IMR-90 (cell line): ENCODE results near the gene HIGD2A. TPM values are rescaled to one million over a fixed set of nuclear protein-coding genes. Genes with fewer than 3 reads are reported as not detected.

Source experiments
- ATAC-seq: fragments of 200-7000 bp; cut with Tn5 transposase; 2 replicates; pipeline ENCODE4 v1.9.1; 2020; ENCODE audit warnings: low read depth, mild to moderate bottlenecking, moderate library complexity
- BruUV-seq: library from RNA; stranded (reverse); fragments of 400-500 nt; replicated peaks from 2 replicates; lab custom pipeline; 2021; lab: Mats Ljungman, UMichigan
- CTCF ChIA-PET: fragments of 300-600 bp; formaldehyde crosslinking; extraction: SDS; loops from one replicate; lab custom pipeline; 2021; ENCODE audit warnings: antibody characterized with exemption; lab: Yijun Ruan, JAX
- POLR2A ChIA-PET: fragments of 300-600 bp; sonication (Branson Sonifier 250); formaldehyde crosslinking; loops from one replicate; lab custom pipeline; 2022; ENCODE audit warnings: antibody characterized with exemption; ENCODE audit not compliant: unreplicated experiment; lab: Charles Lee
- DNase-seq: peaks from one replicate; pipeline ENCODE4 v3.0.0; 2013
- H2AFZ ChIP-seq: replicated peaks from 2 replicates; pipeline ENCODE3; 2013; ENCODE audit warnings: low read length, mild to moderate bottlenecking; ENCODE audit not compliant: poor library complexity
- H2AK5ac ChIP-seq: 2 replicates; pipeline ENCODE4 v1.6.1; 2013; ENCODE audit warnings: low read depth, low read length, inconsistent platforms
- H2AK9ac ChIP-seq: replicated peaks from 2 replicates; pipeline ENCODE3; 2013; ENCODE audit warnings: mild to moderate bottlenecking, low read depth, low read length, moderate library complexity; ENCODE audit not compliant: poor library complexity
- H2BK120ac ChIP-seq: 2 replicates; pipeline ENCODE4 v1.6.1; 2013; ENCODE audit warnings: low read depth, low read length, inconsistent platforms
- H2BK15ac ChIP-seq: 3 replicates; pipeline ENCODE4 v1.6.1; 2013; ENCODE audit warnings: low read depth, low read length, inconsistent platforms
- H2BK20ac ChIP-seq: 2 replicates; pipeline ENCODE4 v1.6.1; 2013; ENCODE audit warnings: low read depth, mild to moderate bottlenecking, inconsistent platforms, low read length, moderate library complexity
- H2BK5ac ChIP-seq: 2 replicates; pipeline ENCODE4 v1.6.1; 2013; ENCODE audit warnings: mild to moderate bottlenecking, low read depth, low read length, inconsistent platforms; ENCODE audit not compliant: poor library complexity, severe bottlenecking
- H3K14ac ChIP-seq: replicated peaks from 2 replicates; pipeline ENCODE4 v1.6.1; 2013; ENCODE audit warnings: low read depth, low read length, inconsistent platforms
- H3K18ac ChIP-seq: 2 replicates; pipeline ENCODE4 v1.6.1; 2013; ENCODE audit warnings: low read depth, low read length, control low read depth
- H3K23ac ChIP-seq: 2 replicates; pipeline ENCODE4 v1.6.1; 2013; ENCODE audit warnings: low read depth, low read length, inconsistent platforms
- H3K27ac ChIP-seq: 2 replicates; pipeline ENCODE4 v1.5.1; 2013; ENCODE audit warnings: mild to moderate bottlenecking, control low read depth, low read length; ENCODE audit not compliant: insufficient read depth
- H3K27me3 ChIP-seq: 2 replicates; pipeline ENCODE4 v1.6.1; 2013; ENCODE audit warnings: low read length; ENCODE audit not compliant: control insufficient read depth, insufficient read depth
- H3K36me3 ChIP-seq: 2 replicates; pipeline ENCODE4 v1.6.1; 2013; ENCODE audit warnings: low read length, mixed read lengths; ENCODE audit not compliant: control insufficient read depth, insufficient read depth
- H3K4ac ChIP-seq: 2 replicates; pipeline ENCODE4 v1.6.1; 2013; ENCODE audit warnings: low read depth, low read length, inconsistent platforms
- H3K4me1 ChIP-seq: 2 replicates; pipeline ENCODE4 v1.6.1; 2013; ENCODE audit warnings: low read length, mixed read lengths; ENCODE audit not compliant: control insufficient read depth, insufficient read depth
- H3K4me2 ChIP-seq: 2 replicates; pipeline ENCODE4 v1.6.1; 2013; ENCODE audit warnings: low read depth, mild to moderate bottlenecking, control low read depth, low read length, moderate library complexity
- H3K4me3 ChIP-seq: 2 replicates; pipeline ENCODE4 v1.5.1; 2013; ENCODE audit warnings: low read depth, mild to moderate bottlenecking, control low read depth, low read length, moderate library complexity; ENCODE audit not compliant: insufficient read depth
- H3K56ac ChIP-seq: 2 replicates; pipeline ENCODE4 v1.6.1; 2013; ENCODE audit warnings: low read length, inconsistent platforms; ENCODE audit not compliant: insufficient read depth; ENCODE audit errors: extremely low read depth
- H3K79me1 ChIP-seq, 2 experiments: 2 replicates each; pipeline ENCODE4 v1.6.1; 2013; ENCODE audit warnings: low read length in 2 of 2, inconsistent platforms in 1 of 2, low read depth in 1 of 2
- H3K9ac ChIP-seq: 2 replicates; pipeline ENCODE4 v1.6.1; 2013; ENCODE audit warnings: low read depth, low read length, control low read depth
- H3K9me1 ChIP-seq: 2 replicates; pipeline ENCODE4 v1.6.1; 2013; ENCODE audit warnings: low read length, inconsistent platforms; ENCODE audit not compliant: insufficient read depth
- H3K9me3 ChIP-seq: 2 replicates; pipeline ENCODE4 v1.6.1; 2013; ENCODE audit warnings: low read length; ENCODE audit not compliant: control insufficient read depth, insufficient read depth
- H4K20me1 ChIP-seq: 2 replicates; pipeline ENCODE4 v1.6.1; 2013; ENCODE audit warnings: low read length, inconsistent platforms; ENCODE audit not compliant: insufficient read depth
- H4K5ac ChIP-seq: 2 replicates; pipeline ENCODE4 v1.6.1; 2013; ENCODE audit warnings: mild to moderate bottlenecking, low read depth, low read length, control low read depth
- H4K8ac ChIP-seq, 2 experiments: 2 replicates each; pipeline ENCODE4 v1.6.1; 2013; ENCODE audit warnings: low read depth in 2 of 2, low read length in 2 of 2, control low read depth in 1 of 2, inconsistent platforms in 1 of 2
- H4K91ac ChIP-seq: 2 replicates; pipeline ENCODE4 v1.6.1; 2013; ENCODE audit warnings: low read depth, low read length, inconsistent platforms; ENCODE audit not compliant: insufficient read depth
- MXI1 ChIP-seq: IDR thresholded peaks from 2 replicates; pipeline ENCODE4 v1.6.1; 2012; ENCODE audit warnings: low read depth, mild to moderate bottlenecking, low read length, moderate library complexity, borderline replicate concordance
- RCOR1 ChIP-seq: IDR thresholded peaks from 2 replicates; pipeline ENCODE4 v1.6.1; 2012; ENCODE audit warnings: mild to moderate bottlenecking, low read length, improper control_type of control experiment; ENCODE audit not compliant: insufficient replicate concordance
- SMC3 ChIP-seq: fragments of 150-350 bp; IDR thresholded peaks from 2 replicates; pipeline ENCODE4 v1.6.1; 2016; ENCODE audit warnings: low read depth, mild to moderate bottlenecking, antibody characterized with exemption, low read length, moderate library complexity
- USF2 ChIP-seq: fragments of 150-350 bp; IDR thresholded peaks from 2 replicates; pipeline ENCODE4 v1.6.1; 2017; ENCODE audit warnings: mild to moderate bottlenecking, antibody characterized with exemption, low read length, low read depth
- WGBS, 2 experiments: methylation state at CpG; one replicate each; pipeline versions ENCODE4 v1.1.5 to v1.1.7; 2013; ENCODE audit warnings: missing lambda C conversion rate in 2 of 2; ENCODE audit not compliant: insufficient read length in 1 of 2; ENCODE audit errors: extremely low coverage in 2 of 2; 5-methylcytosine and 5-hydroxymethylcytosine counted together
- dilution Hi-C: fragments of 300-500 bp; cut with HindIII; formaldehyde crosslinking; loops from one replicate; pipeline ENCODE4 v1.14.3; 2018; ENCODE audit warnings: low sequenced_read_pairs; ENCODE audit not compliant: unreplicated experiment
- in situ Hi-C: fragments of 300-500 bp; cut with MboI; formaldehyde crosslinking; loops from 3 replicates; pipeline ENCODE4 v1.14.3; 2019; ENCODE audit warnings: low sequenced_read_pairs, inconsistent platforms, mixed read lengths
- intact Hi-C: fragments of 100-400 bp; cut with micrococcal nuclease; formaldehyde crosslinking; loops from 2 replicates; pipeline ENCODE4 v1.10.0; 2022
- polyA plus RNA-seq, 3 experiments: library from polyadenylated mRNA; depleted of rRNA; stranded (reverse); fragments of >200 nt; gene quantifications; 2 replicates each; pipeline ENCODE4 v1.2.3, GENCODE V29; 2012; ENCODE audit warnings: low replicate concordance in 1 of 3
- total RNA-seq: library from RNA; depleted of rRNA; stranded (reverse); fragments of >200 nt; gene quantifications from 2 replicates; pipeline ENCODE4 v1.2.3, GENCODE V29; 2012

HIGD2A gene
- total and polyA plus RNA-seq, 2 of the 4 experiments (the other 2 are of a cell fraction) = 35.0 to 131 TPM

- H2BK20ac ChIP-seq = no peak overlapping the region
- peak overlapping the region; percentile 57 for H3K56ac ChIP-seq
- H3K14ac ChIP-seq = no peak overlapping the region; the same call in none of the 2 replicates
- ATAC-seq (no peak), DNase-seq (no peak)
- ChIA-PET POLR2A (no interaction called here), CTCF (interaction anchor here (1.8 kb wide), 1 partner anchor 155 kb away, joined by 7 read pairs; no protein-coding TSS in a partner anchor)
- TF ChIP-seq SMC3 = no peak
- TF ChIP-seq MXI1 = no peak
- no peak for TF ChIP-seq USF2
- TF ChIP-seq RCOR1 = peak; percentile 57
- dilution Hi-C loops (no loop called here), intact Hi-C loops (loop anchor here (5.0 to 10.0 kb wide), 2 partner anchors 202 to 229 kb away; partner anchors contain the start of gene TSPAN17), in situ Hi-C loops (no loop called here)
- H3K79me1 ChIP-seq = peaks cover 19 to 55% of the 10 kb centered on the region in 2 experiments; a peak in 3 of 4 replicates
- no peaks in the 10 kb centered on the region for H3K9me3 ChIP-seq
- H2BK5ac ChIP-seq = no peak overlapping the region
- no peak overlapping the region for H4K5ac ChIP-seq
- H2AFZ ChIP-seq = peak overlapping the region; percentile 90
- H3K27me3 ChIP-seq = no peaks in the 10 kb centered on the region
- H2BK120ac ChIP-seq = peak overlapping the region; percentile 49
- peaks cover 16% of the 10 kb centered on the region for H3K9me1 ChIP-seq
- H3K18ac ChIP-seq = no peak overlapping the region
- 86% methylated on average over 5 of the region's 13 CpGs; no CpG with 5 or more reads in 1 of the 2 experiments for WGBS, 2 experiments
- H3K9ac ChIP-seq = peak overlapping the region; percentile 63
- no peak overlapping the region; the same call in 2 of the 3 replicates for H2BK15ac ChIP-seq
- H3K4me1 ChIP-seq = peaks cover 11% of the 10 kb centered on the region
- peak overlapping the region; percentile 68; the same call in 1 of the 2 replicates for H4K91ac ChIP-seq
- H2AK9ac ChIP-seq = peak overlapping the region; percentile 93
- H3K4me2 ChIP-seq = peak overlapping the region; percentile 91
- peak overlapping the region; percentile 65 for H3K4ac ChIP-seq
- peak overlapping the region; percentile 90 for H3K23ac ChIP-seq
- H4K20me1 ChIP-seq = peaks cover 44% of the 10 kb centered on the region
- peak overlapping the region; percentile 54 for H3K27ac ChIP-seq
- H2AK5ac ChIP-seq = peak overlapping the region; percentile 48; the same call in 1 of the 2 replicates
- 0 out of 2 replicates have a peak, but pooled peaks cover 1% of the 10 kb centered on the region for H3K36me3 ChIP-seq
- peak overlapping the region; percentile 73 for H3K4me3 ChIP-seq
- BruUV-seq = no TSS peak
- H4K8ac ChIP-seq = peak overlapping the region; percentile 10 to 43; a peak in 2 of 4 replicates
Observed at GRCh38 chr5:176415240-176415951, 26.8 kb downstream of the HIGD2A start.
